MM.1S (cell line): ENCODE data around the gene SLC25A4.

Experiments
- DNase-seq: peaks from one replicate; pipeline ENCODE4 v3.0.0-alpha.2; 2015
- H2AFZ ChIP-seq: fragments of 300-600 bp; sonication (generic); 2 replicates; pipeline ENCODE4 v1.6.0; 2016; ENCODE audit warnings: antibody characterized with exemption, low read length
- H3F3A ChIP-seq: fragments of 300-600 bp; sonication (generic); 2 replicates; pipeline ENCODE4 v1.6.1; 2016; ENCODE audit warnings: mild to moderate bottlenecking, antibody characterized with exemption, low read length, moderate library complexity, mixed read lengths; ENCODE audit not compliant: insufficient read depth
- H3K27ac ChIP-seq: fragments of 300-600 bp; sonication (generic); 2 replicates; pipeline ENCODE4 v1.5.1; 2016; ENCODE audit warnings: mild to moderate bottlenecking, low read length
- H3K27me3 ChIP-seq: fragments of 300-600 bp; sonication (generic); replicated peaks from 2 replicates; pipeline ENCODE4 v1.6.0; 2016; ENCODE audit warnings: low read length; ENCODE audit not compliant: insufficient read depth
- H3K36me3 ChIP-seq: fragments of 300-600 bp; sonication (generic); replicated peaks from 2 replicates; pipeline ENCODE4 v1.6.1; 2016; ENCODE audit warnings: mild to moderate bottlenecking, low read length, mixed read lengths; ENCODE audit not compliant: insufficient read depth
- H3K4me1 ChIP-seq: fragments of 300-600 bp; sonication (generic); 2 replicates; pipeline ENCODE4 v1.6.1; 2016; ENCODE audit warnings: low read length, mixed read lengths
- H3K4me2 ChIP-seq: fragments of 300-600 bp; sonication (generic); 2 replicates; pipeline ENCODE4 v1.6.0; 2016; ENCODE audit warnings: low read depth, low read length
- H3K4me3 ChIP-seq: fragments of 300-600 bp; sonication (generic); 2 replicates; pipeline ENCODE4 v1.5.1; 2016; ENCODE audit warnings: low read length, mixed read lengths
- H3K79me2 ChIP-seq: fragments of 300-600 bp; sonication (generic); 2 replicates; pipeline ENCODE4 v1.6.1; 2016; ENCODE audit warnings: mixed run types, low read length, mixed read lengths
- H3K9ac ChIP-seq: fragments of 300-600 bp; sonication (generic); 2 replicates; pipeline ENCODE4 v1.6.1; 2016; ENCODE audit warnings: low read length, mixed read lengths
- H3K9me2 ChIP-seq: fragments of 300-600 bp; sonication (generic); replicated peaks from 2 replicates; pipeline ENCODE4 v1.6.1; 2016; ENCODE audit warnings: mild to moderate bottlenecking, low read length, mixed read lengths; ENCODE audit not compliant: insufficient read depth
- H3K9me3 ChIP-seq: fragments of 300-600 bp; sonication (generic); replicated peaks from 2 replicates; pipeline ENCODE4 v1.6.1; 2016; ENCODE audit warnings: mild to moderate bottlenecking, low read length, mixed read lengths; ENCODE audit not compliant: insufficient read depth
- H4K20me1 ChIP-seq: fragments of 300-600 bp; sonication (generic); 2 replicates; pipeline ENCODE4 v1.6.1; 2016; ENCODE audit warnings: mild to moderate bottlenecking, low read length, moderate library complexity, mixed read lengths; ENCODE audit not compliant: insufficient read depth
- EZH2 ChIP-seq: fragments of 300-600 bp; sonication (generic); optimal IDR thresholded peaks from 2 replicates; pipeline ENCODE3; 2017; ENCODE audit warnings: low read depth, mild to moderate bottlenecking, antibody characterized with exemption, low read length, mixed read lengths
- EZH2phosphoT487 ChIP-seq: fragments of 300-600 bp; sonication (generic); IDR thresholded peaks from 2 replicates; pipeline ENCODE4 v1.6.1; 2018; ENCODE audit warnings: antibody characterized with exemption, low read length
- TF ChIP-seq, protein P1 (sequence below): fragments of 300-600 bp; sonication (generic); IDR thresholded peaks from 2 replicates; pipeline ENCODE4 v1.5.1; 2016; ENCODE audit warnings: antibody characterized with exemption, low read length, mixed read lengths

The SLC25A4 gene

DNA sequence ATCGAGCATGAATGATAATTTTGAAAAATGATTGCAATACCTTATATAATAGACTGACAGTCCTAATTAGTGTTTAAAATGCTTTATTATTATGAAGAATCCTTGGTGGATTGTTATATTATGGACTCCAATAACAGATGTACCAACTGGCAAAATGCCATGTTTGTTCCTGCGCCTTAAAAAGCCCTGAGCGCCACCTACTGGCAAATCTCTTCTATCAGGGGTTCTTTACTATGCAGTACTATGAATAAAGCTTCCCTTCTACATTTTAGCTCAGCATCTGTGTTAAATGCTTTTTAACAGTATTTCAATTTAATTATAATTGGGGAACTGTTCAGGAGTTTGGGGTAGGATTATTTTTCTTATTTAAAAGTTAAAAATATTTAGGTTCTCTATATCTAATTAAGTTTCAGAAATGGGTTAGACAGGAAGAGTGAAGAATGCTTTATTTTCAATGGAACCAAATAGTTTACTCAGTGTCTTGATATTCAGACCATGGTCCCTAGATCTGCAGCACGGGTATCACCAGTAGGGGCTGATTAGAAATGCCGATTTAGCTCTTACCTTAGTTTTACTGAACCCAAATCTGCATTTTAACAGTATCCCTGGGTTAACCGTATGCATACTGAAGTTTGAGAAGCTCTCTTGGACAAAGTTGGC, 40.7 kb downstream of the SLC25A4 start:
- no peaks in the 10 kb centered on the region for H3K9me3 ChIP-seq
- DNase-seq = peak; percentile 83
- H3K79me2 ChIP-seq = peaks cover 47% of the 10 kb centered on the region
- H4K20me1 ChIP-seq = no peaks in the 10 kb centered on the region
- no peak overlapping the region for H3K9ac ChIP-seq
- H3K9me2 ChIP-seq = no peaks in the 10 kb centered on the region
- H3K27me3 ChIP-seq = no peaks in the 10 kb centered on the region
- no peak overlapping the region for H3K4me2 ChIP-seq
- no peak for TF ChIP-seq EZH2phosphoT487
- TF ChIP-seq, protein P1, sequence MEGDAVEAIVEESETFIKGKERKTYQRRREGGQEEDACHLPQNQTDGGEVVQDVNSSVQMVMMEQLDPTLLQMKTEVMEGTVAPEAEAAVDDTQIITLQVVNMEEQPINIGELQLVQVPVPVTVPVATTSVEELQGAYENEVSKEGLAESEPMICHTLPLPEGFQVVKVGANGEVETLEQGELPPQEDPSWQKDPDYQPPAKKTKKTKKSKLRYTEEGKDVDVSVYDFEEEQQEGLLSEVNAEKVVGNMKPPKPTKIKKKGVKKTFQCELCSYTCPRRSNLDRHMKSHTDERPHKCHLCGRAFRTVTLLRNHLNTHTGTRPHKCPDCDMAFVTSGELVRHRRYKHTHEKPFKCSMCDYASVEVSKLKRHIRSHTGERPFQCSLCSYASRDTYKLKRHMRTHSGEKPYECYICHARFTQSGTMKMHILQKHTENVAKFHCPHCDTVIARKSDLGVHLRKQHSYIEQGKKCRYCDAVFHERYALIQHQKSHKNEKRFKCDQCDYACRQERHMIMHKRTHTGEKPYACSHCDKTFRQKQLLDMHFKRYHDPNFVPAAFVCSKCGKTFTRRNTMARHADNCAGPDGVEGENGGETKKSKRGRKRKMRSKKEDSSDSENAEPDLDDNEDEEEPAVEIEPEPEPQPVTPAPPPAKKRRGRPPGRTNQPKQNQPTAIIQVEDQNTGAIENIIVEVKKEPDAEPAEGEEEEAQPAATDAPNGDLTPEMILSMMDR = peak; percentile 83
- H3K27ac ChIP-seq = no peak overlapping the region
- H3K4me3 ChIP-seq = no peak overlapping the region
- H3F3A ChIP-seq = no peaks in the 10 kb centered on the region
- H2AFZ ChIP-seq = no peak overlapping the region
- no peaks in the 10 kb centered on the region for H3K4me1 ChIP-seq
- H3K36me3 ChIP-seq = no peaks in the 10 kb centered on the region

DNA sequence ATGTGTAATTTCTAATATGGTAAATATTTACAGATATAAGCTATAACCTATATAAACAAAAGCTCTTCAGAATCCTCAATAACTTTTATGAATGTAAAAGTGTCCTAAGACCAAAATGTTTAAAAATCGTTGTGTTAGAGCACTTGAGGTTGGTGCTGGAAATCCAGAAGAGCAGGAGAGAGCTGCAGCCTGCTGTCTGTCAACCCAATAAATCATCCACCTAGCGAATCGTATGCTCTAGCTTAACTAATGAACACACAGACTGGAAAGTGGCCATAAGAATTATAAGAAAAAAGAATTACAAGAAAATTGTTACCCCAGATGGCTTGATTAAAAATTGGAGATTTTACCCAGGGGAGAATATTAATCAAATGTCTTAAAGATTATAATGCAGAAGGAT, 43.7 kb downstream of the SLC25A4 start:
- H4K20me1 ChIP-seq = no peaks in the 10 kb centered on the region
- H3F3A ChIP-seq = no peaks in the 10 kb centered on the region

GRCh38 chr4:185189606-185190305, 46.7 kb downstream of the SLC25A4 start:
- Histone ChIP-seq H2AFZ (no peak overlapping the region), H3K79me2 (peaks cover 27% of the 10 kb centered on the region), H3K9me2 (no peaks in the 10 kb centered on the region), H3K4me3 (no peak overlapping the region), H3K27ac (no peak overlapping the region), H3K27me3 (no peaks in the 10 kb centered on the region), H4K20me1 (no peaks in the 10 kb centered on the region), H3F3A (no peaks in the 10 kb centered on the region), H3K9me3 (no peaks in the 10 kb centered on the region), H3K4me1 (no peaks in the 10 kb centered on the region), H3K36me3 (no peaks in the 10 kb centered on the region; the same call in none of the 2 replicates), H3K4me2 (no peak overlapping the region), H3K9ac (no peak overlapping the region)
- TF ChIP-seq EZH2 (no peak), EZH2phosphoT487 (no peak)
- TF ChIP-seq, protein P1 = no peak
- DNase-seq = no peak

More for the DNA sequence above, 43.7 kb downstream of the SLC25A4 start:
- Histone ChIP-seq H3K9ac (no peak overlapping the region), H3K4me2 (no peak overlapping the region), H3K4me3 (no peak overlapping the region), H3K79me2 (peaks cover 47% of the 10 kb centered on the region), H3K27ac (no peak overlapping the region), H3K27me3 (no peaks in the 10 kb centered on the region), H3K36me3 (no peaks in the 10 kb centered on the region; the same call in none of the 2 replicates), H3K9me3 (no peaks in the 10 kb centered on the region), H3K9me2 (no peaks in the 10 kb centered on the region), H3K4me1 (no peaks in the 10 kb centered on the region), H2AFZ (no peak overlapping the region)
- no peak for TF ChIP-seq EZH2
- no peak for TF ChIP-seq EZH2phosphoT487
- TF ChIP-seq, protein P1 = no peak
- no peak for DNase-seq
